AG09319 (cell line): Measurements from ENCODE around the gene FCHSD1.

Experiments used
- DNase-seq: peaks from one replicate; pipeline ENCODE4 v3.0.0-alpha.2; 2010; ENCODE audit warnings: low read depth; ENCODE audit errors: extremely low read depth
- TF ChIP-seq, protein P1 (sequence below): IDR thresholded peaks from 2 replicates; pipeline ENCODE4 v1.5.1; 2011; ENCODE audit warnings: low read depth, mild to moderate bottlenecking, inconsistent platforms, low read length, moderate library complexity

FCHSD1 gene

DNA sequence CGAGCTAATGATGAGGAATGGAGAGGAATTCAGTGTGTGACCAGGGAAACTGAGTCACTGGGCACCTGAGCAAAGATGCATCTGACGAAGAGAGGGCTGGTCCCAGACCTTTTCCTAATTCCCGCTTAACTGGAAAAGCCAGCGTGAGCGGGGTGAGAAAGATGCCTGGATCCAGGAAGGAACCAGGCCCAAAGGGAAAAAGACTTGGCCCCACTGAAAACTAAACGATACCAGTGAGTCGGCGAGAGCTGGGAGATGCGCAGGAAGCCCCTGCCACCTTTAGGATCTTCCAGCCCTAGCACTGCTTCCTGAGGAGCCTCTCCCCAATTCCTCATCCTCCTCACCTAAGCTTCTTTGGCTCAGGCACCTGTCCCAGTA is 499 bp upstream of the FCHSD1 start:
- DNase-seq, result no peak
- TF ChIP-seq, protein P1, sequence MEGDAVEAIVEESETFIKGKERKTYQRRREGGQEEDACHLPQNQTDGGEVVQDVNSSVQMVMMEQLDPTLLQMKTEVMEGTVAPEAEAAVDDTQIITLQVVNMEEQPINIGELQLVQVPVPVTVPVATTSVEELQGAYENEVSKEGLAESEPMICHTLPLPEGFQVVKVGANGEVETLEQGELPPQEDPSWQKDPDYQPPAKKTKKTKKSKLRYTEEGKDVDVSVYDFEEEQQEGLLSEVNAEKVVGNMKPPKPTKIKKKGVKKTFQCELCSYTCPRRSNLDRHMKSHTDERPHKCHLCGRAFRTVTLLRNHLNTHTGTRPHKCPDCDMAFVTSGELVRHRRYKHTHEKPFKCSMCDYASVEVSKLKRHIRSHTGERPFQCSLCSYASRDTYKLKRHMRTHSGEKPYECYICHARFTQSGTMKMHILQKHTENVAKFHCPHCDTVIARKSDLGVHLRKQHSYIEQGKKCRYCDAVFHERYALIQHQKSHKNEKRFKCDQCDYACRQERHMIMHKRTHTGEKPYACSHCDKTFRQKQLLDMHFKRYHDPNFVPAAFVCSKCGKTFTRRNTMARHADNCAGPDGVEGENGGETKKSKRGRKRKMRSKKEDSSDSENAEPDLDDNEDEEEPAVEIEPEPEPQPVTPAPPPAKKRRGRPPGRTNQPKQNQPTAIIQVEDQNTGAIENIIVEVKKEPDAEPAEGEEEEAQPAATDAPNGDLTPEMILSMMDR, result no peak

GRCh38 chr5:141649972-141650371 is 1.2 kb downstream of the FCHSD1 start:
- TF ChIP-seq, protein P1, result no peak
- no peak for DNase-seq

DNA sequence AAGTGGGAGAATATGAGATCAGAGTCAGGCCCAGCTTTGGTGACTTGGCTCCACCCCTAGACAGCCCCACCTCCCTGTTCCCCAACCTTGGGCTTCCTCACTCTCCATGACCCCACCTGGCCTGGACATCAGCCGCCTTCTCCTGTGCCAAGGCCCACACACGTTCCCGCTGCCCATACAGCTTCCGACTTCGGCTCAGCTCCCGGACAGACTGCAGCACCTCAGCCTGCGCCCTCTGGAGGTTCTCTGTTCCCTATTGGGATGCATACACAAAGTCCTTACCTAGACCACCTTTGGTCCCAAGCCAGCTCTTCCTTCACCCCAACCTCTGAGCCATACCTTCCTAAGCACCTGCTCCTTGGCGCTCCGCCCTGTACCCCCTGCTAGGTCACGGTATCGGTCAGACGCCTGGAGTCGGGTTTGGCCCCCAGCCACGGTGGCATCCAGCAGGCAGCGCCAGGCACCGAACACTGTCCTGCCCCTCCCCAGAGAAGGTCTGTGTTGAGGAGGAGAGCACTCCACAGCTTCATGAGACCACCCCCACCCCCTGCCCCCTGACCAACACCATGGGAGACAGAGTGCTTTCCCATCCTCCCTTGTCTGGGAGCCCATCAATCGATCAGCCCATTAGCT is 2.0 kb downstream of the FCHSD1 start:
- no peak for DNase-seq
- TF ChIP-seq, protein P1, result no peak

- no peak for DNase-seq
- TF ChIP-seq, protein P1, result no peak
These were observed 3.4 kb downstream of the FCHSD1 start for GRCh38 chr5:141647851-141648250.

DNA sequence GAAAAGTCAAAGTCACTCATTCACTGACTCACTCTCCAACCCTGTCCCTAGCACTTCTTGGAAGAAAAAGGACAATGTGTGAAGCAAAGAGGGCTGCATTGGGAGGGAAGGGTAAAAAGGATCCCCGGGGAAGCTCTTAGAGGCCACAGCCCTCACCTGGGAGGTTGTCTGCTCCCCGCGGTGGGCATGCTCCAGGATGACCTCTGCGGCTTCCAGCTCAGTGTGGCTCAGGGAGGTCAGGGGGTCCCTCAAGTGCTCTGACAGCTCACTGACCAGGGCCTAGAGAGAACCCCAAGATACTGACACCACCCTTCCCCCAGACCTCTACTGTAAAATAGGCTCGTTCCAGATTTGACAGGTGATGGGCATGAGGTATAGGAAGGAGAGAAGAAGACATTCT is 4.0 kb downstream of the FCHSD1 start:
- TF ChIP-seq, protein P1, result no peak
- no peak for DNase-seq

- DNase-seq, result no peak
- TF ChIP-seq, protein P1, result no peak
These were observed 5.2 kb downstream of the FCHSD1 start for GRCh38 chr5:141646026-141646425.

DNA sequence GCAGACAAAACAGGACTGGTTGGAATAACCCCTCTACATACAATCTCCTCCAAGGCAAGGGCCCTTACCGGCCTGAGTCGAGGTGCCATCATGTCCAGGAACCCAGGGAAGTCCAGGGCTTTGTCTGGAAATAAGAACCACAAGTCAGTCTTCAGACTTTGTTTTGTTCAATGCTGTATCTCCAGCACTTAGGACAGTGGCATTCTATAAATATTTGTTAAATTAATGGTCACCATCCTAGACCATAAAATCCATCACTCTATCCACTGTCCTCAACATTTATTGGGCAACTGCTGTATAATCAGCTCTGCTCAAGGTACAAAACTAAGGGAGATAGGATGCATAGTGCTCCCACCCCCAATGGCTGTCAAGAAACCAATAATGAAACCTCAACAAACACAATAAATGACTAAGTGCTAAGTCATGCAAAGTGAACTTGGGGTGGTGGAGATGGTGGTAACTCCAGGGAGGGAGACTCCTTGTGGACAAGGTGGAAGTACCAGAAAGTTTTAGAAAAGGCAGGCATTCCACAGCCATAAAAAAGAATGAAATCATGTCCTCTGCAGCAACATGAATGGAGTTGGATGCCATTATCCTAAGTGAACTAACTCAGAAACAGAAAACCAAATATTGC is 9.5 kb downstream of the FCHSD1 start:
- TF ChIP-seq, protein P1, result peak; percentile 19
- DNase-seq, result no peak
